Measurements from ENCODE around the gene NFYA.

- TF ChIP-seq POLR2A (IDR thresholded peaks at IDR 0.05) (no peak), CTCF (IDR thresholded peaks at IDR 0.05) (no peak), POLR2AphosphoS5 (IDR thresholded peaks at IDR 0.05) (no peak)
These were observed 20.9 kb upstream of the NFYA start for GRCh38 chr6:41051873-41052272.
